GM12892 (cell line): ENCODE results near the gene PDE6H.

Source experiments
- POLR2AphosphoS5 ChIP-seq: IDR thresholded peaks from 2 replicates; pipeline ENCODE4 v1.6.1; 2011; ENCODE audit warnings: low read depth, low read length, control low read depth
- TAF1 ChIP-seq: IDR thresholded peaks from 2 replicates; pipeline ENCODE4 v1.6.1; 2011; ENCODE audit warnings: low read depth, mild to moderate bottlenecking, control low read depth, low read length, borderline replicate concordance

- no peak for TF ChIP-seq POLR2AphosphoS5
- no peak for TF ChIP-seq TAF1
Measured at GRCh38 chr12:15001733-15002382, 29.0 kb downstream of the PDE6H start.
